Measurements from ENCODE around the gene ZNF567.

ZNF567 gene

GRCh38 chr19:36687214-36688056 lies at the start of gene ZNF567:
Gene ZNF567, plus strand, starts transcription at chr19:36687612. Its CDS starts 7,256 bp downstream, at chr19:36694868.
- no peak for TF ChIP-seq CTCF (IDR thresholded peaks at IDR 0.05; ENCODE audit: low read depth, low read length, missing control alignments)
- H3K27me3 ChIP-seq (replicated peaks), result no peaks in the 10 kb centered on the region
- peaks cover 20% of the 10 kb centered on the region for H3K36me3 ChIP-seq (replicated peaks)
- in situ Hi-C loops (cut with HindIII; ENCODE audit: low pct_ligation_motif_present, low sequenced_read_pairs), result no loop called here
- DNase-seq, result peak; percentile 95
- H3K4me3 ChIP-seq (ENCODE audit: low read depth, low read length), result peak within 1 kb of the TSS; percentile 68
- no peak within 1 kb of the TSS for H3K27ac ChIP-seq

GRCh38 chr19:36638862-36639510 lies 48.4 kb upstream of the ZNF567 start:
- peaks cover 9% of the 10 kb centered on the region for H3K36me3 ChIP-seq (replicated peaks)
- in situ Hi-C loops (cut with HindIII; ENCODE audit: low pct_ligation_motif_present, low sequenced_read_pairs), result no loop called here
- TF ChIP-seq CTCF (IDR thresholded peaks at IDR 0.05; ENCODE audit: low read depth, low read length, missing control alignments), result no peak

GRCh38 chr19:36646746-36647145 lies 40.7 kb upstream of the ZNF567 start:
- no peak for DNase-seq
- Histone ChIP-seq H3K27ac (no peak overlapping the region), H3K36me3 (replicated peaks) (peaks cover 27% of the 10 kb centered on the region), H3K27me3 (replicated peaks) (no peaks in the 10 kb centered on the region), H3K4me3 (ENCODE audit: low read depth, low read length) (no peak overlapping the region)
- in situ Hi-C loops (cut with HindIII; ENCODE audit: low pct_ligation_motif_present, low sequenced_read_pairs), result no loop called here
- TF ChIP-seq CTCF (IDR thresholded peaks at IDR 0.05; ENCODE audit: low read depth, low read length, missing control alignments), result no peak

More at GRCh38 chr19:36638862-36639510, 48.4 kb upstream of the ZNF567 start:
- no peak overlapping the region for H3K27ac ChIP-seq
- no peaks in the 10 kb centered on the region for H3K27me3 ChIP-seq (replicated peaks)
- no peak overlapping the region for H3K4me3 ChIP-seq (ENCODE audit: low read depth, low read length)
- DNase-seq, result no peak

- in situ Hi-C loops (cut with HindIII; ENCODE audit: low pct_ligation_motif_present, low sequenced_read_pairs), result no loop called here
- DNase-seq, result no peak
- Histone ChIP-seq H3K27me3 (replicated peaks) (no peaks in the 10 kb centered on the region), H3K4me3 (ENCODE audit: low read depth, low read length) (no peak overlapping the region), H3K36me3 (replicated peaks) (peaks cover 50% of the 10 kb centered on the region), H3K27ac (no peak overlapping the region)
- TF ChIP-seq CTCF (IDR thresholded peaks at IDR 0.05; ENCODE audit: low read depth, low read length, missing control alignments), result no peak
Measured at GRCh38 chr19:36652958-36653357, 34.5 kb upstream of the ZNF567 start.

- Histone ChIP-seq H3K36me3 (replicated peaks) (peaks cover 11% of the 10 kb centered on the region), H3K27ac (no peak overlapping the region), H3K4me3 (ENCODE audit: low read depth, low read length) (peak overlapping the region; percentile 91), H3K27me3 (replicated peaks) (no peaks in the 10 kb centered on the region)
- DNase-seq, result no peak
- TF ChIP-seq CTCF (IDR thresholded peaks at IDR 0.05; ENCODE audit: low read depth, low read length, missing control alignments), result no peak
- in situ Hi-C loops (cut with HindIII; ENCODE audit: low pct_ligation_motif_present, low sequenced_read_pairs), result no loop called here
Measured at GRCh38 chr19:36665832-36666231, 21.6 kb upstream of the ZNF567 start.

All from brain microvascular endothelial cell (primary cell).